ENCODE results near the gene SERGEF. TPM values are rescaled to one million over a fixed set of nuclear protein-coding genes. Genes with fewer than 3 reads are reported as not detected.
A peak's percentile ranks its signal among the peaks of the same experiment; 100 is the strongest.

Gene SERGEF
- total RNA-seq, 2 experiments from 2014 or later: 40.2 to 41.7 TPM

GRCh38 chr11:17974246-17974645 lies 38.6 kb downstream of the SERGEF start:
- Mint-ChIP-seq H3K4me1 (ENCODE audit: low read depth) (no peaks in the 10 kb centered on the region), H3K27ac (no peak overlapping the region), H3K36me3 (ENCODE audit: low read depth) (peaks cover 24% of the 10 kb centered on the region), H3K27me3 (ENCODE audit: low read depth) (no peaks in the 10 kb centered on the region), H3K4me3 (no peak overlapping the region), H3K9me3 (no peaks in the 10 kb centered on the region)
- intact Hi-C loops (cut with micrococcal nuclease): loop anchor here (10.0 kb wide), 1 partner anchor 589 kb away; the partner anchor contains the start of gene KCNJ11
- CTCF ChIA-PET: interaction anchor here (2.6 kb wide), 1 partner anchor 244 kb away, joined by 18 read pairs; no protein-coding TSS in a partner anchor
- no peak for DNase-seq

GRCh38 chr11:17972987-17973386 lies 39.9 kb downstream of the SERGEF start:
- intact Hi-C loops (cut with micrococcal nuclease): loop anchor here (10.0 kb wide), 1 partner anchor 588 kb away; the partner anchor contains the start of gene KCNJ11
- CTCF ChIA-PET: interaction anchor here (0.6 to 2.6 kb wide), 6 partner anchors 24 to 589 kb away, joined by 3 to 18 read pairs (median 3); no protein-coding TSS in a partner anchor
- Mint-ChIP-seq H3K27ac (no peak overlapping the region), H3K27me3 (ENCODE audit: low read depth) (no peaks in the 10 kb centered on the region), H3K4me3 (no peak overlapping the region), H3K36me3 (ENCODE audit: low read depth) (peaks cover 24% of the 10 kb centered on the region), H3K9me3 (no peaks in the 10 kb centered on the region), H3K4me1 (ENCODE audit: low read depth) (no peaks in the 10 kb centered on the region)
- peak; percentile 18 for DNase-seq

- intact Hi-C loops (cut with micrococcal nuclease): no loop called here
- no peaks in the 10 kb centered on the region for H3K27me3 Mint-ChIP-seq (ENCODE audit: low read depth)
- no peak overlapping the region for H3K4me3 Mint-ChIP-seq
- CTCF ChIA-PET: interaction anchor here (0.7 to 2.2 kb wide), 5 partner anchors 10 to 1288 kb away, joined by 3 to 15 read pairs (median 6); no protein-coding TSS in a partner anchor
- H3K9me3 Mint-ChIP-seq: no peaks in the 10 kb centered on the region
- no peak for DNase-seq
- H3K4me1 Mint-ChIP-seq (ENCODE audit: low read depth): no peaks in the 10 kb centered on the region
- H3K36me3 Mint-ChIP-seq (ENCODE audit: low read depth): peaks cover 27% of the 10 kb centered on the region
- no peak overlapping the region for H3K27ac Mint-ChIP-seq
Observed at GRCh38 chr11:17968206-17968605, 44.6 kb downstream of the SERGEF start.

- no peak for DNase-seq
- CTCF ChIA-PET: interaction anchor here (1.2 to 1.7 kb wide), 3 partner anchors 10 to 236 kb away, joined by 5 to 7 read pairs (median 6); no protein-coding TSS in a partner anchor
- no peak overlapping the region for H3K4me3 Mint-ChIP-seq
- H3K36me3 Mint-ChIP-seq (ENCODE audit: low read depth): peaks cover 21% of the 10 kb centered on the region
- intact Hi-C loops (cut with micrococcal nuclease): no loop called here
- no peak overlapping the region for H3K27ac Mint-ChIP-seq
- no peaks in the 10 kb centered on the region for H3K27me3 Mint-ChIP-seq (ENCODE audit: low read depth)
- no peaks in the 10 kb centered on the region for H3K9me3 Mint-ChIP-seq
- H3K4me1 Mint-ChIP-seq (ENCODE audit: low read depth): no peaks in the 10 kb centered on the region
Observed at GRCh38 chr11:17967661-17968060, 45.2 kb downstream of the SERGEF start.

- Mint-ChIP-seq H3K27me3 (ENCODE audit: low read depth) (no peaks in the 10 kb centered on the region), H3K27ac (no peak overlapping the region), H3K9me3 (no peaks in the 10 kb centered on the region), H3K36me3 (ENCODE audit: low read depth) (peaks cover 36% of the 10 kb centered on the region), H3K4me3 (no peak overlapping the region), H3K4me1 (ENCODE audit: low read depth) (no peaks in the 10 kb centered on the region)
- intact Hi-C loops (cut with micrococcal nuclease): no loop called here
- DNase-seq: no peak
- CTCF ChIA-PET: interaction anchor here (0.5 to 1.0 kb wide), 2 partner anchors 72 to 229 kb away, joined by 3 read pairs; no protein-coding TSS in a partner anchor
Observed at GRCh38 chr11:17960091-17960490, 52.8 kb downstream of the SERGEF start.

- Mint-ChIP-seq H3K27ac (no peak overlapping the region), H3K4me3 (no peak overlapping the region)
- CTCF ChIA-PET: interaction anchor here (1.3 kb wide), 1 partner anchor 227 kb away, joined by 4 read pairs; no protein-coding TSS in a partner anchor
Observed at GRCh38 chr11:17958446-17958845, 54.4 kb downstream of the SERGEF start.

GRCh38 chr11:17954395-17955252 lies 58.2 kb downstream of the SERGEF start:
- no peak overlapping the region for H3K27ac Mint-ChIP-seq

More at GRCh38 chr11:17958446-17958845, 54.4 kb downstream of the SERGEF start:
- Mint-ChIP-seq H3K36me3 (ENCODE audit: low read depth) (peaks cover 43% of the 10 kb centered on the region), H3K4me1 (ENCODE audit: low read depth) (no peaks in the 10 kb centered on the region), H3K27me3 (ENCODE audit: low read depth) (no peaks in the 10 kb centered on the region), H3K9me3 (no peaks in the 10 kb centered on the region)
- DNase-seq: no peak
- intact Hi-C loops (cut with micrococcal nuclease): no loop called here

GRCh38 chr11:17952487-17952886 lies 60.4 kb downstream of the SERGEF start:
- no peaks in the 10 kb centered on the region for H3K27me3 Mint-ChIP-seq (ENCODE audit: low read depth)

More at GRCh38 chr11:17954395-17955252, 58.2 kb downstream of the SERGEF start:
- CTCF ChIA-PET: no interaction called here
- H3K4me3 Mint-ChIP-seq: no peak overlapping the region
- no peaks in the 10 kb centered on the region for H3K9me3 Mint-ChIP-seq
- no peaks in the 10 kb centered on the region for H3K27me3 Mint-ChIP-seq (ENCODE audit: low read depth)
- intact Hi-C loops (cut with micrococcal nuclease): no loop called here
- H3K36me3 Mint-ChIP-seq (ENCODE audit: low read depth): peaks cover 51% of the 10 kb centered on the region
- no peak for DNase-seq
- no peaks in the 10 kb centered on the region for H3K4me1 Mint-ChIP-seq (ENCODE audit: low read depth)

GRCh38 chr11:17951685-17952388 lies 61.0 kb downstream of the SERGEF start:
- Mint-ChIP-seq H3K36me3 (ENCODE audit: low read depth) (peaks cover 56% of the 10 kb centered on the region), H3K27me3 (ENCODE audit: low read depth) (no peaks in the 10 kb centered on the region), H3K27ac (no peak overlapping the region), H3K4me1 (ENCODE audit: low read depth) (no peaks in the 10 kb centered on the region), H3K9me3 (no peaks in the 10 kb centered on the region), H3K4me3 (no peak overlapping the region)
- CTCF ChIA-PET: no interaction called here
- intact Hi-C loops (cut with micrococcal nuclease): no loop called here
- DNase-seq: no peak

More at GRCh38 chr11:17952487-17952886, 60.4 kb downstream of the SERGEF start:
- CTCF ChIA-PET: no interaction called here
- H3K4me3 Mint-ChIP-seq: no peak overlapping the region
- DNase-seq: no peak
- no peak overlapping the region for H3K27ac Mint-ChIP-seq
- intact Hi-C loops (cut with micrococcal nuclease): no loop called here
- H3K9me3 Mint-ChIP-seq: no peaks in the 10 kb centered on the region
- H3K4me1 Mint-ChIP-seq (ENCODE audit: low read depth): no peaks in the 10 kb centered on the region
- peaks cover 55% of the 10 kb centered on the region for H3K36me3 Mint-ChIP-seq (ENCODE audit: low read depth)

- H3K4me1 Mint-ChIP-seq (ENCODE audit: low read depth): no peaks in the 10 kb centered on the region
- H3K27ac Mint-ChIP-seq: no peak overlapping the region
- peaks cover 2% of the 10 kb centered on the region for H3K9me3 Mint-ChIP-seq
- no peaks in the 10 kb centered on the region for H3K27me3 Mint-ChIP-seq (ENCODE audit: low read depth)
- intact Hi-C loops (cut with micrococcal nuclease): no loop called here
- no peak for DNase-seq
- CTCF ChIA-PET: no interaction called here
- H3K4me3 Mint-ChIP-seq: no peak overlapping the region
- H3K36me3 Mint-ChIP-seq (ENCODE audit: low read depth): peaks cover 63% of the 10 kb centered on the region
Observed at GRCh38 chr11:17950644-17951043, 62.2 kb downstream of the SERGEF start.

- Mint-ChIP-seq H3K27me3 (ENCODE audit: low read depth) (no peaks in the 10 kb centered on the region), H3K27ac (no peak overlapping the region), H3K4me3 (no peak overlapping the region), H3K4me1 (ENCODE audit: low read depth) (no peaks in the 10 kb centered on the region), H3K36me3 (ENCODE audit: low read depth) (peaks cover 67% of the 10 kb centered on the region), H3K9me3 (peaks cover 8% of the 10 kb centered on the region)
- DNase-seq: no peak
- CTCF ChIA-PET: interaction anchor here (1.5 to 2.0 kb wide), 2 partner anchors 218 to 349 kb away, joined by 5 to 6 read pairs; no protein-coding TSS in a partner anchor
- intact Hi-C loops (cut with micrococcal nuclease): no loop called here
Observed at GRCh38 chr11:17948296-17948695, 64.6 kb downstream of the SERGEF start.

- CTCF ChIA-PET: interaction anchor here (0.6 kb wide), 1 partner anchor 37 kb away, joined by 3 read pairs; no protein-coding TSS in a partner anchor
- no peak overlapping the region for H3K27ac Mint-ChIP-seq
- no peaks in the 10 kb centered on the region for H3K4me1 Mint-ChIP-seq (ENCODE audit: low read depth)
- intact Hi-C loops (cut with micrococcal nuclease): no loop called here
- H3K9me3 Mint-ChIP-seq: peaks cover 3% of the 10 kb centered on the region
- H3K4me3 Mint-ChIP-seq: no peak overlapping the region
- no peaks in the 10 kb centered on the region for H3K27me3 Mint-ChIP-seq (ENCODE audit: low read depth)
- H3K36me3 Mint-ChIP-seq (ENCODE audit: low read depth): peaks cover 20% of the 10 kb centered on the region
- no peak for DNase-seq
Observed at GRCh38 chr11:17939542-17939941, 73.3 kb downstream of the SERGEF start.
